ENCODE measurements around the gene BMP7.
"Not testable (repeated sequence)": the region's sequence is repeated elsewhere in the genome, so short reads cannot be mapped to it uniquely, and the experiment has no call there.

The BMP7 gene

GRCh38 chr20:57287007-57287880 is 20.8 kb upstream of the BMP7 start:
- DNase-seq: no peak

- DNase-seq: no peak
Measured at GRCh38 chr20:57283860-57284259, 17.4 kb upstream of the BMP7 start.

GRCh38 chr20:57282670-57283361 is 16.4 kb upstream of the BMP7 start:
- no peak for DNase-seq

GRCh38 chr20:57281900-57282299 is 15.5 kb upstream of the BMP7 start:
- no peak for DNase-seq

- no peak for DNase-seq
Measured at GRCh38 chr20:57280221-57280620, 13.8 kb upstream of the BMP7 start.

- not testable (repeated sequence) for DNase-seq
Measured at GRCh38 chr20:57279548-57279947, 13.1 kb upstream of the BMP7 start.

GRCh38 chr20:57278457-57278856 is 12.0 kb upstream of the BMP7 start:
- no peak for DNase-seq

- DNase-seq: no peak
Measured at GRCh38 chr20:57277398-57278105, 11.1 kb upstream of the BMP7 start.

GRCh38 chr20:57276221-57276620 is 9.8 kb upstream of the BMP7 start:
- no peak for DNase-seq

GRCh38 chr20:57275813-57276212 is 9.4 kb upstream of the BMP7 start:
- DNase-seq: no peak

- no peak for DNase-seq
Measured at GRCh38 chr20:57275334-57275733, 8.9 kb upstream of the BMP7 start.

- no peak for DNase-seq
Measured at GRCh38 chr20:57274846-57275245, 8.4 kb upstream of the BMP7 start.

- no peak for DNase-seq
Measured at GRCh38 chr20:57274299-57274698, 7.9 kb upstream of the BMP7 start.

GRCh38 chr20:57272883-57273535 is 6.6 kb upstream of the BMP7 start:
- DNase-seq: no peak

GRCh38 chr20:57270204-57270984 is 4.0 kb upstream of the BMP7 start:
- no peak for DNase-seq

- no peak for DNase-seq
Measured at GRCh38 chr20:57269148-57269984, 2.9 kb upstream of the BMP7 start.

- DNase-seq: no peak
Measured at GRCh38 chr20:57268399-57269076, 2.1 kb upstream of the BMP7 start.

GRCh38 chr20:57267158-57267821 is 849 bp upstream of the BMP7 start:
- no peak for DNase-seq

- DNase-seq: no peak
Measured at GRCh38 chr20:57265997-57266290, 497 bp downstream of the BMP7 start.

- no peak for DNase-seq
Measured at GRCh38 chr20:57265336-57265996, 975 bp downstream of the BMP7 start.

Data from CD4-positive, alpha-beta T cell treated with Interleukin-4 for 1 hour (primary cell).